H1 (cell line): ENCODE measurements around the gene POLH. TPM values are rescaled to one million over a fixed set of nuclear protein-coding genes. Genes with fewer than 3 reads are reported as not detected.
A peak's percentile ranks its signal among the peaks of the same experiment; 100 is the strongest.

ENCODE experiments used
- CTCF ChIA-PET: fragments of 300-600 bp; sonication (Branson Sonifier 250); formaldehyde crosslinking; loops from one replicate; lab custom pipeline; 2021; ENCODE audit not compliant: partially characterized antibody; lab: Charles Lee
- POLR2A ChIA-PET: fragments of 300-600 bp; sonication (Branson Sonifier 250); formaldehyde crosslinking; loops from one replicate; lab custom pipeline; 2021; ENCODE audit warnings: inconsistent platforms; ENCODE audit not compliant: partially characterized antibody; lab: Charles Lee
- DNase-seq, 2 experiments: peaks; one replicate each; pipeline versions ENCODE4 v3.0.0 to v3.0.0-alpha.2; 2010 to 2022; ENCODE audit warnings: low spot score in 2 of 2, low read depth in 1 of 2, mixed read lengths in 1 of 2
- FAIRE-seq: peaks from 2 replicates; lab custom pipeline; 2011; peaks lifted over from hg19 to GRCh38; lab: Jason Lieb, UNC
- H2AFZ ChIP-seq: 2 replicates; pipeline ENCODE4 v1.8.1; 2012; ENCODE audit warnings: low read length, inconsistent platforms
- H2AK5ac ChIP-seq: 2 replicates; pipeline ENCODE4 v1.6.1; 2013; ENCODE audit warnings: low read depth, low read length
- H2BK120ac ChIP-seq: replicated peaks from 2 replicates; pipeline ENCODE3; 2013; ENCODE audit warnings: low read depth, low read length, inconsistent platforms
- H2BK12ac ChIP-seq: 2 replicates; pipeline ENCODE4 v1.6.1; 2013; ENCODE audit warnings: low read depth, low read length
- H2BK15ac ChIP-seq: 2 replicates; pipeline ENCODE4 v1.6.1; 2013; ENCODE audit warnings: low read length
- H2BK20ac ChIP-seq: 2 replicates; pipeline ENCODE4 v1.6.1; 2013; ENCODE audit warnings: low read length
- H2BK5ac ChIP-seq: 2 replicates; pipeline ENCODE4 v1.6.1; 2013; ENCODE audit warnings: low read depth, low read length
- H3K14ac ChIP-seq: 2 replicates; pipeline ENCODE4 v1.6.1; 2013; ENCODE audit warnings: inconsistent platforms; ENCODE audit not compliant: insufficient read length
- H3K18ac ChIP-seq: 2 replicates; pipeline ENCODE4 v1.6.1; 2013; ENCODE audit warnings: low read length; ENCODE audit errors: extremely low read depth
- H3K23ac ChIP-seq: 2 replicates; pipeline ENCODE4 v1.6.1; 2013; ENCODE audit warnings: inconsistent platforms; ENCODE audit not compliant: insufficient read length
- H3K23me2 ChIP-seq: 2 replicates; pipeline ENCODE4 v1.6.1; 2013; ENCODE audit warnings: low read depth, low read length
- H3K27ac ChIP-seq: 2 replicates; pipeline ENCODE4 v1.6.1; 2011; ENCODE audit warnings: low read depth, low read length, inconsistent platforms
- H3K27me3 ChIP-seq, 4 experiments: replicated peaks in 1 of 4; 1 replicate in 1 of 4; 2 replicates in 3 of 4; pipeline versions ENCODE4 v1.6.1 to v1.8.1; 2011 to 2013; ENCODE audit warnings: low read length in 3 of 4, mild to moderate bottlenecking in 3 of 4, inconsistent platforms in 2 of 4, mixed read lengths in 2 of 4, moderate library complexity in 1 of 4; ENCODE audit not compliant: control insufficient read depth in 3 of 4, insufficient read depth in 3 of 4; ENCODE audit errors: extremely low read depth in 1 of 4
- H3K36me3 ChIP-seq, 4 experiments: 2 replicates each; pipeline versions ENCODE4 v1.6.1 to v1.8.1; 2011 to 2013; ENCODE audit warnings: mild to moderate bottlenecking in 4 of 4, low read length in 3 of 4, moderate library complexity in 2 of 4, control low read depth in 1 of 4, inconsistent platforms in 1 of 4; ENCODE audit not compliant: insufficient read depth in 4 of 4, control insufficient read depth in 2 of 4
- H3K4ac ChIP-seq: replicated peaks from 2 replicates; pipeline ENCODE3; 2013; ENCODE audit warnings: low read length, low read depth, mixed read lengths, inconsistent platforms; ENCODE audit not compliant: insufficient read length
- H3K4me1 ChIP-seq, 4 experiments: replicated peaks in 1 of 4; 1 replicate in 1 of 4; 2 replicates in 3 of 4; pipeline versions ENCODE4 v1.6.1 to v1.8.1; 2011 to 2013; ENCODE audit warnings: low read length in 3 of 4, inconsistent platforms in 2 of 4, mixed read lengths in 1 of 4; ENCODE audit not compliant: insufficient read depth in 4 of 4, control insufficient read depth in 3 of 4
- H3K4me2 ChIP-seq, 2 experiments: 2 replicates each; pipeline versions ENCODE4 v1.6.1 to v1.8.1; 2011 to 2013; ENCODE audit warnings: low read depth in 2 of 2, low read length in 2 of 2, control low read depth in 1 of 2, inconsistent platforms in 1 of 2, mild to moderate bottlenecking in 1 of 2; ENCODE audit not compliant: insufficient read depth in 1 of 2
- H3K4me3 ChIP-seq, 4 experiments: fragments of 200-600, 300-600 bp in 1 of 4; sonication (generic), shearing (Covaris generic), sonication (Bioruptor Twin) in 1 of 4; 2 replicates each; pipeline versions ENCODE4 v1.5.1 to v1.8.1; 2011 to 2016; ENCODE audit warnings: low read length in 4 of 4, low read depth in 3 of 4, control low read depth in 2 of 4, inconsistent platforms in 2 of 4, mild to moderate bottlenecking in 2 of 4, mixed read lengths in 1 of 4, moderate library complexity in 1 of 4; ENCODE audit not compliant: insufficient read depth in 2 of 4; ENCODE audit errors: extremely low read depth in 1 of 4
- H3K56ac ChIP-seq: replicated peaks from 2 replicates; pipeline ENCODE3; 2013; ENCODE audit warnings: low read depth, mild to moderate bottlenecking, mixed read lengths, low read length, inconsistent platforms; ENCODE audit not compliant: insufficient read length
- H3K79me1 ChIP-seq: 2 replicates; pipeline ENCODE4 v1.6.1; 2013; ENCODE audit warnings: low read depth, low read length, control low read depth
- H3K79me2 ChIP-seq, 2 experiments: 2 replicates each; pipeline versions ENCODE4 v1.6.1 to v1.8.1; 2012 to 2013; ENCODE audit warnings: low read length in 2 of 2, mild to moderate bottlenecking in 2 of 2, inconsistent platforms in 1 of 2; ENCODE audit not compliant: insufficient read depth in 2 of 2, control insufficient read depth in 1 of 2
- H3K9ac ChIP-seq, 4 experiments: replicated peaks in 1 of 4; 1 replicate in 1 of 4; 2 replicates in 3 of 4; pipeline versions ENCODE4 v1.6.1 to v1.8.1; 2011 to 2013; ENCODE audit warnings: low read depth in 3 of 4, low read length in 3 of 4, control low read depth in 2 of 4, mild to moderate bottlenecking in 2 of 4, moderate library complexity in 2 of 4, inconsistent platforms in 1 of 4; ENCODE audit errors: extremely low read depth in 1 of 4
- H3K9me3 ChIP-seq, 2 experiments: 2 replicates each; pipeline versions ENCODE4 v1.6.1 to v1.8.1; 2012 to 2013; ENCODE audit warnings: mild to moderate bottlenecking in 2 of 2, moderate library complexity in 2 of 2, control low read depth in 1 of 2, inconsistent platforms in 1 of 2, low read depth in 1 of 2, low read length in 1 of 2, mixed read lengths in 1 of 2; ENCODE audit not compliant: insufficient read depth in 2 of 2
- H4K20me1 ChIP-seq, 2 experiments: replicated peaks in 1 of 2; 2 replicates each; pipeline versions ENCODE3 to v1.8.1; 2011 to 2013; ENCODE audit warnings: inconsistent platforms in 2 of 2, low read length in 2 of 2, mild to moderate bottlenecking in 1 of 2; ENCODE audit not compliant: insufficient read depth in 2 of 2, control insufficient read depth in 1 of 2
- H4K5ac ChIP-seq: 2 replicates; pipeline ENCODE4 v1.6.1; 2013; ENCODE audit warnings: low read length, low read depth, mixed read lengths, inconsistent platforms; ENCODE audit not compliant: insufficient read length
- H4K8ac ChIP-seq: 2 replicates; pipeline ENCODE4 v1.8.0; 2013; ENCODE audit warnings: mild to moderate bottlenecking, moderate library complexity, low read length, inconsistent platforms; ENCODE audit not compliant: insufficient read depth; ENCODE audit errors: extremely low read depth
- H4K91ac ChIP-seq: replicated peaks from 2 replicates; pipeline ENCODE3; 2013; ENCODE audit warnings: low read length, mixed read lengths, inconsistent platforms; ENCODE audit not compliant: insufficient read length
- FOSL1 ChIP-seq: IDR thresholded peaks from 2 replicates; pipeline ENCODE4 v1.6.1; 2011; ENCODE audit warnings: mild to moderate bottlenecking, low read depth, low read length, moderate library complexity; ENCODE audit not compliant: insufficient read depth
- POLR2A ChIP-seq, 2 experiments: IDR thresholded peaks; 1 replicate in 1 of 2; 2 replicates in 1 of 2; pipeline ENCODE4 v1.6.1; 2011; ENCODE audit warnings: low read depth in 2 of 2, low read length in 2 of 2, mild to moderate bottlenecking in 2 of 2; ENCODE audit errors: control extremely low read depth in 1 of 2
- WGBS, 2 experiments: shearing (Covaris generic) in 1 of 2; methylation state at CpG; one replicate each; pipeline versions ENCODE4 v1.1.6 to v1.1.7; 2013 to 2015; ENCODE audit warnings: low lambda C conversion rate in 2 of 2, mixed read lengths in 2 of 2, inconsistent platforms in 1 of 2, low coverage in 1 of 2, missing lambda C conversion rate in 1 of 2; ENCODE audit not compliant: insufficient replicate concordance in 2 of 2, insufficient coverage in 1 of 2, insufficient read length in 1 of 2; ENCODE audit errors: extremely low coverage in 1 of 2, missing lambda C conversion rate in 1 of 2; 5-methylcytosine and 5-hydroxymethylcytosine counted together
- polyA plus RNA-seq, 7 experiments: library from polyadenylated mRNA; depleted of rRNA in 3 of 7; stranded (reverse) in 5 of 7; unstranded in 2 of 7; fragments of >200 nt in 5 of 7; fragments of 200-250 nt in 2 of 7; gene quantifications; 1 replicate in 5 of 7; 2 replicates in 1 of 7; 4 replicates in 1 of 7; pipeline versions ENCODE4 v1.2.1 to v1.2.3, GENCODE V29; 2011 to 2013; ENCODE audit warnings: missing spikeins in 2 of 7, mixed read lengths in 2 of 7
- total RNA-seq: library from RNA; stranded (reverse); fragmentation: NEBNext Ultra II Directional; extraction: Animal tissue kit (Norgen Biotek cat#: 25700); gene quantifications from 2 replicates; pipeline ENCODE4 v1.2.1, GENCODE V29; 2021

Gene POLH
- total and polyA plus RNA-seq, 2 of the 8 experiments (the other 6 are each of a cell fraction or from before 2014, with no cell fraction given) = 5.8 to 12.4 TPM

GRCh38 chr6:43623880-43624785 lies 48.1 kb downstream of the POLH start:
- Histone ChIP-seq H3K23me2 (peaks cover 3% of the 10 kb centered on the region), H2AFZ (no peak overlapping the region), H2BK120ac (no peak overlapping the region), H3K27ac (no peak overlapping the region), H3K23ac (no peak overlapping the region), H3K4ac (no peak overlapping the region), H2BK20ac (no peak overlapping the region), H4K91ac (no peak overlapping the region), H4K20me1 (peaks cover 8 to 14% of the 10 kb centered on the region in 2 experiments), H4K5ac (no peak overlapping the region), H3K27me3 (no peaks in the 10 kb centered on the region), H3K4me1 (no peaks in the 10 kb centered on the region), H3K56ac (no peak overlapping the region), H2AK5ac (no peak overlapping the region), H3K14ac (no peak overlapping the region), H3K36me3 (peaks cover 36 to 71% (median 57%) of the 10 kb centered on the region in 4 experiments), H3K79me2 (peaks cover 0 to 18% of the 10 kb centered on the region in 2 experiments; a peak in 2 of 4 replicates), H3K79me1 (peaks cover 8% of the 10 kb centered on the region), H3K4me3 (no peak overlapping the region), H4K8ac (no peak overlapping the region), H2BK5ac (no peak overlapping the region), H2BK12ac (no peak overlapping the region), H3K9ac (no peak overlapping the region), H3K18ac (no peak overlapping the region), H3K9me3 (no peaks in the 10 kb centered on the region), H3K4me2 (no peak overlapping the region), H2BK15ac (no peak overlapping the region)
- TF ChIP-seq POLR2A (IDR thresholded peaks at IDR 0.05; ENCODE audit: control extremely low read depth in 1 of 2, low read depth in 2 of 2, low read length in 2 of 2) (peak in 1 of 2 experiments; percentile 7; a peak in 1 of 3 replicates), FOSL1 (no peak)
- DNase-seq (no peak), FAIRE-seq (no peak)
- WGBS, 2 experiments = 92% methylated on average over 12 of the region's 12 CpGs; no CpG with 5 or more reads in 1 of the 2 experiments
- POLR2A ChIA-PET = interaction anchor here (0.8 to 2.3 kb wide), 5 partner anchors 9 to 27 kb away, joined by 3 to 14 read pairs (median 5); no protein-coding TSS in a partner anchor
- CTCF ChIA-PET = interaction anchor here (0.7 to 4.0 kb wide), 2 partner anchors 16 to 72 kb away, joined by 4 to 23 read pairs; no protein-coding TSS in a partner anchor
